ENCODE results near the gene WDR48.

DNA sequence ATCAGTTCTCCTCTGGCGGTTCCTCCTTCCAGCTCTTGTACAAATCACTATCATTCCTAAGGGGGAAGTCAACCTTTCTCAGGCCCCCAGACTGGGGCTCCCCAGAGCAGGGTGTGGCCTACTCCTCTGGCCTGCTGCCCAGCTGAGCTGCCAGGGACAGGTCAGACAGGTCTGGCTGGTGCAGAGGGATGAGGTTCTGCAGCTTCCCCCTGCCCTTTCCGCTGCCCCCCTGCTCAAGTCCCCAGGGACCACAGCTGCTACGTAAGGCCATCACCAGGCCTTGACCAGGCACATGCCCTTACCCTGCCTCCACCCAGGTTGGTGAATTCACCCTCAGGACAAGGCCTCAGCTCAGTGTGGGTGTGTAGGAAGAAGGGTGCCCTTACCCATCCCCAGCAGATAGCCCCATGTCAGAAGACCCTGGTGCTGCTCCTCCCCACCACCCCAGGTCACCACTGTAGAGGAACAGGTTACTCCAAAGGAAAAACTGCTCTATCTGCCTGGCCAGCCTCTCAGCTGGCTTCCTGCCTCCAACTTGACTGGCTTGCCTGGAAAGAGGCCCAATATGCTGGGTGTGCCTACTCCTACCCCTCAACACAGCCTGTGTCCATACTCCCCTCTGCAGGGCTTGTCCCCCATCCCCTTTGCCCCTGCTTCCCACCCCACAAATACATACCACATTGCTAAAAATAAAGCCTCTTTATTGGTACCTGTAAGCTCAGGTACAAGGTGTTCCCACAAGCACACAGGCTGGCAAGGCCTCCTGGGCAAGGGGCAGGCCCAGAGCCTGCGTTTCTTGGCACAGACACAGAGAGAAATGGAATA is 89.6 kb downstream of the WDR48 start:
- TF ChIP-seq CTCF (IDR thresholded peaks at IDR 0.05; ENCODE audit: low read length) (no peak), EZH2 (IDR thresholded peaks at IDR 0.05; ENCODE audit: borderline replicate concordance, low read length) (no peak)

All from OCI-LY1 (cell line).